ENCODE measurements around the gene COPS4.
"Not testable (repeated sequence)": the region's sequence is repeated elsewhere in the genome, so short reads cannot be mapped to it uniquely, and the experiment has no call there.

The COPS4 gene

GRCh38 chr4:83089410-83090157 lies 54.6 kb downstream of the COPS4 start:
- DNase-seq, result no peak

- no peak for DNase-seq
Measured at GRCh38 chr4:83093060-83093640, 58.2 kb downstream of the COPS4 start.

GRCh38 chr4:83096397-83096796 lies 61.4 kb downstream of the COPS4 start:
- DNase-seq, result no peak

- no peak for DNase-seq
Measured at GRCh38 chr4:83104991-83105390, 70.0 kb downstream of the COPS4 start.

GRCh38 chr4:83107631-83108030 lies 72.6 kb downstream of the COPS4 start:
- DNase-seq, result no peak

DNA sequence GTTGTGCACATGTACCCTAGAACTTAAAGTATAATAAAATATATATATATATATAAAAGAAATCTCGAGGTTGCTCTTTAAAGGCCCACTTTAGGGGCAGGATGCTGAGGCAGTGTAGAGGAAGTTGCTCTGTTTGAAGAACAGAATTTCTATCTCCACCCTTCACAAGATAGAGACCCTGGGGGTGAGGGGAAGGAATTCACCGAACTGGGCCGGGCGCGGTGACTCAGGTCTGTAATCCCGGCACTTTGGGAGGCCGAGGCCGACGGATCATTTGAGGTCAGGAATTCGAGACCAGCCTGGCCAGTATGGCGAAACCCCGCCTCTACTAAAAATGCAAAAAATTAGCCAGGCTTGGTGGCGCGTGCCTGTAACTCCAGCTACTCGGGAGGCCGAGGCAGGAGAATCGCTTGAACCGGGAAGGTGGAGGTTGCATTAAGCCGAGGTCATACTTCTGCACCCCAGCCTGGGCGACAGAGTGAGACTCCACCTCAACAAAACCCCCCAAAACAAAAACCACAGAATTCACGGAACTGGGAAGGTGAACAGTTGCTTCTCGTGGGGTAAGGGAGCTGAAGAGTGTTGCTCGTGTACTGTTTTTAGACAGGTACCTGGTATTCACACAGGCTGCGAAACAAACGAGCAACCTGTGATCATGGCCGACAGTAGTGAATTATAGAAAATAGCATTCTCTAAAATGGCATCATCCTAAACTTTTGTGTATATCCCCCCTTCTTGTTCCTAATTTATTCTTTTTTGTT lies 73.3 kb downstream of the COPS4 start:
- DNase-seq, result no peak

- DNase-seq, result peak in 3 of 5 donors; percentile 16 to 38 (median 26)
Measured at GRCh38 chr4:83109480-83110222, 74.7 kb downstream of the COPS4 start.

DNA sequence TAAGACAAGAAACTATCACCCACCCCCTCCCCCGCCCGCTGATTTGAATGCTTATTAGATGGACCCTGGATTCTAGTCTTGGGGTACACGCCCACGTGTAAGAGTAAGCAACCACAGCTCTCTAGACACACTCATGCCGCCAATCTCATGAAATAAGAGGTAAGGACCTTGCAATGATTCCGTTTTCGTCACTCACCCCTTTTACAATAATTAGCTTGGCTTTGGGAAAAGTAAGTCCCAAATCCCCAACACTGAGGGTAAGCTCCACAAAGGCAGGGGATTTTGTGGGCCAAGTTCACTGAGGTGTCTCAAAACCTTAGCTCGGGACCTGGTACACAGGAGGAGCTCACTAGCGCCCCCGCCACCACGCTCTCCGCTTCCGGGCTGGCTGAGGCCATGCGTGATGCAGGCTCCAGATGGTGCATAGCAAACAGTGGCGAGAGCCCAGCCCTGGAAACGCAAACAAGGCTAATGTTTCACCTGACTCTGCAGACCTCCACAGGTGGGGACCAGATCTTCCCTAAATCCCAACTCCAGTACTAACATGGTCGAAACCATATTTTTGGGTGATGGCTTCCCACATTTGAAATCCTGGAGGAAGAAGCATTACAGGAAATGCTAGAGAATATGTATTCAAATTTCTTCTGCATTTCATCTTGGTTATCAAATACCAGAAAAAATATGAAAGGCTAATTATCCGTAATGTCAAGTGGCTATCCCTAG lies 75.4 kb downstream of the COPS4 start:
- peak; percentile 67 to 88 (median 80) for DNase-seq

GRCh38 chr4:83110970-83111750 lies 76.2 kb downstream of the COPS4 start:
- DNase-seq, result no peak

- not testable (repeated sequence) for DNase-seq
Measured at GRCh38 chr4:83111751-83112141, 76.8 kb downstream of the COPS4 start.

DNA sequence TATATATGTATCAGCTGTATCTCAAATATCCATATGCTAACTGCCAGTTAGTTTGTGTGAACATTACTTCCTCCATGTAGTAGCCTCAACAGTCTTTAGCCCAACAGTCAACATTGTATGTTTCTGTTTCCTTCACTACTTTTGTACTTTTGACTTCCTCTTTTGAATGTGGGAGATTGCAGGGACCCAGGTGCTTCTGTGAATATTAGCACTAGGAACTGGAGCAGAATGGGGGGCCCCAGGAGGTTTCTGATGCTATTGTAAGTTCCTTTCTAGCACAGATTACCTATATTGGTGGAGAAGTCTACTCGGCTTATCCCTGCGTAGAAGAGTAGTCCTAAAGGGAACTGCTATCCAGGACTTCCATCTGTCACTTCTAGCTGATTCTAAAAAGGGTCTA lies 77.2 kb downstream of the COPS4 start:
- DNase-seq, result peak in 1 of 5 donors; percentile 32

DNA sequence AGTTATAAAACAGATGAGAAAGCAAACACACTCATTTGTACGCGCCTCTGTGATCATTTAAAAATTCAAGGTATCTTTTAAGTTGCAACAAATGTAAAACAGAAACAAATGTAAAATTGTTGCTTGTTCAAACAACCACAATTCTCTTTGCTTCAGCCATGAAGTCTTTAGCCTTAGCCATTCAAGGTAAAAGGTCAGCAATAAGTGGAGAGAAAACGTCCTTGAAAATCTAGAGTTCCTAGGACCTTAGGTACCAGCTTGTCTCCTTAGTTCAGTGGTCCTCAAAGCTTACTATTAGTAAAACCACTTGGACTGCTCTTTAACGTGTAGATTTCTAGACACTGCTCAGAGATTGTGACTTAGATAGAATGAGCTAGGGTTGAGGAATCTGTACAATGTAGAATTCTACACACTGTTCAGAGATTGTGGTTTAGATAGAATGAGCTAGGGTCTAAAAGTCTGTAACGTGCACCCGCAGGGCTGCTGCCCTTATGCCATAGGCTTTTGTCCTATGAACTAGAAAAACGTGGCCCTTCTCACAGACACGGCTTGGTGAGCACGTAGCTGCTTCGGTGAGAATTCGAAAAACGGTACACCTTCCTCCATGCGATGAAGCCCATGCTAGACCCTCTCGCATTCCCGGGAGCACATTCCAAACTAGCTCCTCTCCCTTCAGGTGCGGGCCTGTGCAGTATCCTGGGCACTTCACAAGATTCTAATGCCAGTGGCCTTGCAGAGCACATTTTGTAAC lies 77.9 kb downstream of the COPS4 start:
- peak in 1 of 5 donors; percentile 49 for DNase-seq

GRCh38 chr4:83113429-83113786 lies 78.4 kb downstream of the COPS4 start:
- DNase-seq, result peak in 1 of 5 donors; percentile 22

DNA sequence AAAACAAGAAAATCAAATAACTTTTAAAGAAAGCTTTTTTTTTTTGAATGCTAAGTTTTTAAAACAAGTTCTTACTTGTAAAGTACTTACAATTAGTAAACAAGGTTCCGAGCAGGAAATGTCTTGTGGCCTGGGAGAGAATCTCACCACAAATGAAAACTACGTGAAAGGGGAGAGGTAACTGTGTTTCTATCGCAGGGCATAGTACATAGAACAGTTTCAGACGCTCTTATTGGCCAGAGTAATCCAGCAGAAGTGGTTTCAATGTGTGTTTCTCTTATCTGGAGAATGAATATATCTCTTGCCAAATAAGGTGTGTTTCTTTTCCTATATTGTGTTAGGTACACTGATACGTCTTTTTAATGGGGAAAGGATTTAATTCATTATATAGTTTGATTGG lies 79.6 kb downstream of the COPS4 start, which contains the start of gene PLAC8:
TSS of gene PLAC8 (minus strand) at position 154 of the 400 bp plus-strand sequence. CDS start 6,808 bp downstream, outside the sequence.
- DNase-seq, result peak in 4 of 5 donors; percentile 22 to 77 (median 34)

- DNase-seq, result no peak
Measured at GRCh38 chr4:83115000-83115399, 80.0 kb downstream of the COPS4 start.

DNA sequence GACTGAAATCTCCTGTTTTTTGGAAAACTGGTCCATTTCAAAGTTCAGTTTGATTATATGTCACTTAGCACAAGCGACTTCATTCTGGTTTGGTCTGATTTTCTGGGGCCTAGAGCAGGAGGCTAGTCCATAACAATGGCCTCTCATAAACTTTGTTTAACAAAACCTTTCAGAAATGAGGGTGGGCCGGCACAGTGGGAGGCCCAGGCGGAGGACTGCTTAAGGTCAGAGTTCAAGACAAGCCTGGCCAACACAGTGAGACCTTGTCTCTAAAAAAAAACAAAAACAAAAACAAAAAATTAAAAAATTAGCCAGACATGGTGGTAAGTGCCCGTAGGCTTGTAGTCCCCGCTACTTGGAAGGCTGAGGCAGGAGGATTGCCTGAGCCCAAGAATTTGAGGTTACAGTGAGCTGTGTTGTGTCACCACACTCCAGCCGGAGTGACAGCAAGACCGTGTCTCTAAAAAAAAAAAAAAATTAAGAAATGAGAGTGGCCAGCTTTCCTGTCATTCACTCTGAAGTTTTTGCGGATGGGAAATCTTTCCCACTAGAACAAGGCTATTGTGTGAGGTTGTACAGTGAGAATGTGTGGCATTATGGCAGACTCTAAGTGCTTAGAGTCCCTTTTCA lies 80.8 kb downstream of the COPS4 start:
- DNase-seq, result no peak

GRCh38 chr4:83118869-83119268 lies 83.9 kb downstream of the COPS4 start:
- DNase-seq, result no peak

DNA sequence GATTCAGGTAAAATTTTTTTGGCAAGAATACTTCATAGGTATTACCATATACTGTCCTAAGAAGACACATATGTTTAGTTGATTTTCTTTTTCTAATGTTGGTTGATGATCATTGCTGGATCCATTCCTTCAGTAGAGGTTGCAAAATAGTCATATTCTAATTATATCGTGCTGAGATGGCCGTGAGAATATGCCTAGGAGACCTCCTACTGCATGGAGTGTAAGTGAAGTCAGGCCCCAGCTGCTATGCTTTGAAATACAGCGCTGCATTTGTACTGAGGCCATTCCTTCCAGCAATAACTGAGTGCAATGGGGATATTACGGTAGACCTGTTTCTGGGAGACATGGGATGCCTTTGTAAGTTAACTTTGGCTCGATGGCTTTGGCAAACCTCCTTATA lies 86.3 kb downstream of the COPS4 start:
- no peak for DNase-seq

GRCh38 chr4:83124111-83124780 lies 89.3 kb downstream of the COPS4 start:
- DNase-seq, result no peak

All from T-helper 1 cell (primary cell).